CD4-positive, alpha-beta T cell treated with Interleukin-17A for 1 hour (primary cell): ENCODE results near the gene HEBP1.
"Not testable (repeated sequence)": the region's sequence is repeated elsewhere in the genome, so short reads cannot be mapped to it uniquely, and the experiment has no call there.

Experiments used
- DNase-seq: peaks from one replicate; pipeline ENCODE4 v3.0.0-alpha.2; 2020

HEBP1 gene, protein sequence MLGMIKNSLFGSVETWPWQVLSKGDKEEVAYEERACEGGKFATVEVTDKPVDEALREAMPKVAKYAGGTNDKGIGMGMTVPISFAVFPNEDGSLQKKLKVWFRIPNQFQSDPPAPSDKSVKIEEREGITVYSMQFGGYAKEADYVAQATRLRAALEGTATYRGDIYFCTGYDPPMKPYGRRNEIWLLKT

DNA sequence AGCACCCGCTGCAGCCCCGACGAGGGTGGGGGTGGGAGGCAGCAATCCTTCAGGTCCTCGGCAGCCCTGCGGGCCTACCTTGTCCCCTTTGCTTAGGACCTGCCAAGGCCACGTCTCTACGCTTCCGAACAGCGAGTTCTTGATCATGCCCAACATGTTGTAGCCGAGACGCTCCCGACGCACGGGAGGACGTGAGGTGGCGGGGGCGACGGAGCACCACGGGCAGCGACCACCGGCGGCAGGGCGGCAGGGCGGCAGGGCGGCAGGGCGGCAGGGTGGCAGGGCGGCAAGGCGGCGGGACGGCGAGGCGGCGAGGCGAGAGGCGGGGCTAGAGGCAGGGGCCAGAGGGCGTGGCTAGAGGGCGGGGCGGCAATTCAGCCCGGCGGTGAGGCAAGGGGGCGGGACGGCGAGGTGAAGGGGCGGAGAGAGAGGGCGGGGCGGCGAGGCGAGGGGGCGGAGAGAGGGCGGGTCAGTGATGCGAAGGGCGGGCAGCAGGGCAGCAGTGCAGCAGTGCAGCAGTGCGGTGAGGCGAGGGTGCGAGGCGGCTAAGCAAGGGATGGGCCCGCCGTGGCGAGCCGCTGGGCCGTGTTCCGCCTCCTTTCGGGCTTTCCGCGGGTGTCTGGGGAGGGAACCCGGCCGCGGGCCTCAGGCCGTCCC is at the start of gene HEBP1:
HEBP1 (minus strand) TSS at position 307 of the 657 bp plus-strand sequence; CDS start at position 156, 151 bp downstream.
- DNase-seq, result peak; percentile 96

DNA sequence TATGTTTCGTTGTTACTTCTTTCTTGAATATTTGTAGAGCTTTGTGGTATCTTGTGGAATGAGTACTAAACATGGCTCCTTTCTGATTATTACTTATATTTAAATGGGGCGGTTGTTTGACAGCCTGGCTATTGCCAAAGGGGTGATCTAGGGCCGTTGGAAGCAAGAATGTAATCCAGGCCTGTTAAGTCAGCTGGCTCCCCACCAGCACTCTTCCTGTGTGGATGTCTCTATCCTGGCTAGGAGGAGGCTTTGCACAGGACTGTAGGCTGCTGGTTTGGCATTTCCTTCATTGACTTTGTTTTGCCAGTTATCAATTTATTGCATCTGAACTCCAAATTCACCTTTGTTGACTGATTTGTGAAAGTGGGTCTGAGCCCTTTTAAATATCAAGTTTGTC is 49.8 kb upstream of the HEBP1 start:
- no peak for DNase-seq

DNA sequence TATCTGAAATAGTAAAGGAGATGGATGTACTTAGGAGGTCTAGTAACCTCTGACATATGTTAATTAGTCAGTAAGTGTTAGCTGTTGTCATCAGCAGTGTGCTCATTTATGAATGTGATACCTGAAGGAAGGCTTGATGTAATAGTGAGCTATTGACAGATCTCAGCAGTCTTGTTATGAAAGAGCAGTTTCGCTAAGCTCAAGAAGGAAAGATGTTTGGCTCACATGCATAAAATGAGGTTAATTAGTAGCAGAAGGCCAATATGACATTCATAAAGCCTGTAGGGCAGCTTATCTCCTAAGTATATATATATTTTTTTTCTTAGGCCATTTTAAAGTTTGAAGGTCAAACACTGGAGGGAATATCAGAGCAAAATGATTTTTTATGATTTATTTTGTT is 46.9 kb upstream of the HEBP1 start:
- DNase-seq, result no peak

DNA sequence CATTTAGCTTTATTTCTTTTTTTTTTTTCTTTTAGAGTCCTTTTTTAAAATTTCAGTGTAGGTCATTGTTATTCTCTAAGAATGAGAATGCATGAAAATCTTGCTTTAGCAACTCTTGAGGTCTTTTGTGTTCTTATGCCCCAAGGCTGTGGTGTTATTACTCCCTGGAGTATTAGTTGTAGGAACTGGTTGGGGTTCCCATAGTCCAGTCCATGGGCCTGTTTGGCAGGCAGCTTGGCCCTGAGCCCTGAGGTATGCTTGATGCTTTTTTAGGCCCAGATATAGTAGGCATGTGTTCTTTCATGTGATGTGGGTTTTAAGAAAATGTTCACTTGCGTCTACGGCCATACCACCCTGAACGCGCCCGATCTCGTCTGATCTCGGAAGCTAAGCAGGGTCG is 45.8 kb upstream of the HEBP1 start:
- DNase-seq, result no peak

DNA sequence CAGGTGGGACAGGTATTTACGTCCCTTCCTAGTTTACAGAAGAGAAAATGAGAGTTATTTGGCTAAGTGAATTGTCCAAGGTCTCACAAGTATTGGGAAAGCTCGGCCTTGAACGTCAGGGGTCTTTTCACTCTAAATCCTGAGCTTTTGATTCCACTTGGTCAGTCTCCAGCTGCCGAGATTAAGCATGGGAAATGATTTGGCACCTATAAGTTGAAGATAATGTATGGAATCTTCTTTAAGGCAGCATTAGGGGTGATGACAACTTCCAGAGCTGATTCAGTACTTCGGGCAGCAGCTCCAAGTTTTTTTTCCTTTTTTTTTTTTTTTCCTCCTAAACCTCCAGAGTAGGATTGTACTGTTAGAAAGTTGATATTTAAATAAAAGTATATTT is 44.8 kb upstream of the HEBP1 start:
- no peak for DNase-seq

DNA sequence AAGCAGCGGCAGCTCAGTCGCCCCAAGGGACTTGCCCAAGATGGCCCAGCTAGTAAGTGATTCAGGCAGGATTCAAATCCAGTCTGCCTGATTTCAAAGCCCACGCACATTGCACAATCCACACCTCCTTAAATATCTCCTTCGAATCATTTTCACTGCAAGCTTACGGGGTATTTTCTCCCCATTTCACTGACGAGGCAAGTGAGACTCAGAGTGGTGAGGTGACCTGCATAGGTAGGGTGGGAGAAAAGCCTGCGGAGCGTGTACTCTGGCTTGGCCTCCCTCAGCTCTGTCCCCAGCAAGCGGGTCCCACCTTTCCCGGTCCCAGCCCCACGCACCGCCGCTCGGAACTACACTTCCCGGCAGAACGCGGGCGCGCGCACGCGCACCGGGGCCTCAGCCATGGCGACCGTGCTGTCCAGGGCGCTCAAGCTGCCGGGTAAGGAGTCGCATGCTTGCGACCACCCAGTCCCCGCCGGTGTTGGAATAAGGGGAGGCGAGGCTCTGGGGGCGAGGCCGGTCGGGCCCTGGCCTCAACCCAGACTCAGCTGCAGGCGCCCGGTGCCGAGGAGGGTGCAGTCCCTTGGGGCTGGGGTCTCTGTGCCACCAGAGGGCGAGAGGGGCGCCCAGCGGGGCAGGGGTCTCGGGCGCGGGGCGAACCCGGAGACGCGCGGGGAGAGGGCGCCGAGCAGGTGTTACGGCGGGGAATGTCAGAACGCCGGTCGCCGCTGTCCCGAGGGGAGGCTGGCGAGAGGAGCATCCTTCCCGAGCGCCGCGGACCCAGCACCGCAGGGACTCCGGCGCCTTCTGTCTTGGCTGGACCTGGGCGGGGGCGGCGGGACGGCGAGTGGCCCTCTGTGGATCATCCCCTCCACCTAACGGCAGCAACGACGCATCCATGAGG is 44.2 kb upstream of the HEBP1 start, which contains the start of gene FAM234B:
FAM234B (plus strand) TSS at position 380 of the 904 bp plus-strand sequence; CDS start at position 403, 23 bp downstream.
- peak; percentile 70 for DNase-seq

DNA sequence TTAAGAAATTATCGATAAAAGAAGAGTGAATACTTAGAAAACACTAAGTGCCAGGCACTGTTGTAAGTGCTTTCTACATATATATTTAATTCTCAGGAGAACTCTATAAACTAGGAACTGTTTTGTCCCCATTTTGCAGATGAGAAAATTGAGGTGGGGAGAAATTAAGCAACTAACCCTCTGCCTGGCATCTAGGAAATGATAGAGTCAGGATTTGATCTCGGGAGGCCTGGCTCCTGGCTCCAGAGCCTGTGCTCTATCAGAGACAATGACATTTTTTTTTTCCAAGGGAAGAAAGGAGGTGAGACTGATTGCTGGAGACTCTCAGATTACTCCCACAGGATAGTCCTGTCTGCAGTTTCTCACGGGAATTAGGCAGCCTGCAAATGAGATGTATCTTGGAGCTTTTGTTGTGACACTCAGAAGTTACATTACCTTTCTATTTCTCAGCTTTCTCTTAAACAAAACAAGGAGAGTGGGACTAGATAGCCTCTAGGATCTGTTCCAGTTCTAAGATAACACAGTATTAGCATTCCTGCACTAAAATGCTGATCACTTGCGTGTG is 42.7 kb upstream of the HEBP1 start:
- DNase-seq, result no peak

DNA sequence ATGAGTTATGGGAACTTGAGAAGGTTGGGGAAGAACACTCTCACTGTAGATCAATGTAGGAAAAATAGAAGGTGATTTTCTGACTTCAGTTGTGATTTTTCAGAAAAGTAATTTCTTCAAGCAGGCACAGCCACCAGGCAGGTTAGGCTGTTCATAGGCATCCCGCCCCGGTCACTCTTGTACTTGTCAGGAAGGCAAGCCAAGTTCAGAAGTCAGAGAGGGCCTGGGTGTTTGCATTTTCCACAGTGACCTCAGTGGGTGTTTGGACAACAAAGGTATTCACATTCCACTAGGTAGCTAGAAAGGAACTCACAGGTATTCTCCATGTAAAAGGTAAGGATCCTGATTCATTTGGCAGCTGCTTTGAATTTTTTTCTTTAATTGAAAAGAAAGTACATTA is 41.2 kb upstream of the HEBP1 start:
- no peak for DNase-seq

DNA sequence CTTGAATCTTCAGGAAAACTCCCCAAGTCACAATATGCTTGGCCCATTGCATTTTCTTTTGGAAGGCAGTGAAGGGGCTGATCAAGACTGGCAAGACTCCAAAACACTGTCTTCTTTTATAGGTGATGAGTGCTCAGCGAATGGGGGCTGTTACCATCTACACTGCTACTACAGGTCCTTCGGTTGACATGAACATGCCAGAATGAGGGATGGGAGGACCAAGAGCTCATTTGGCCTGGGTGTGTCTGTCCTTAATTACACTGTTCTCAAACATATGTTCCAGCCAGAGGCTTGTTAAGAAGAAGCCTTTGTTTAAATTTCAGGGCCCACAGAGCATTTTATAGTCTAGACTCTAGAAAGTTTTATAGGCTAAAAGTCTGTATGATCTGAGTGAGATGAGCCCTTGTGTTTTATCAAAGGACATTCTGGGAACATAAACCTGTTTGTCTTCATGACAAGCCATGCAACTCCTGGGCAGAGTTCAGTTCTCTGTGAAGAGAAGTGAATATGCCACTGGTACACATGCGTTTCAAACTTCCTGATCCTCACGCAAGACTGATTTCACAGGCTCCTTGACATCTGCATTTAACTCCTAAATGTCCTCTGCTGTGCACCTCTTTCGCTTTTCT is 39.4 kb upstream of the HEBP1 start:
- DNase-seq, result no peak

DNA sequence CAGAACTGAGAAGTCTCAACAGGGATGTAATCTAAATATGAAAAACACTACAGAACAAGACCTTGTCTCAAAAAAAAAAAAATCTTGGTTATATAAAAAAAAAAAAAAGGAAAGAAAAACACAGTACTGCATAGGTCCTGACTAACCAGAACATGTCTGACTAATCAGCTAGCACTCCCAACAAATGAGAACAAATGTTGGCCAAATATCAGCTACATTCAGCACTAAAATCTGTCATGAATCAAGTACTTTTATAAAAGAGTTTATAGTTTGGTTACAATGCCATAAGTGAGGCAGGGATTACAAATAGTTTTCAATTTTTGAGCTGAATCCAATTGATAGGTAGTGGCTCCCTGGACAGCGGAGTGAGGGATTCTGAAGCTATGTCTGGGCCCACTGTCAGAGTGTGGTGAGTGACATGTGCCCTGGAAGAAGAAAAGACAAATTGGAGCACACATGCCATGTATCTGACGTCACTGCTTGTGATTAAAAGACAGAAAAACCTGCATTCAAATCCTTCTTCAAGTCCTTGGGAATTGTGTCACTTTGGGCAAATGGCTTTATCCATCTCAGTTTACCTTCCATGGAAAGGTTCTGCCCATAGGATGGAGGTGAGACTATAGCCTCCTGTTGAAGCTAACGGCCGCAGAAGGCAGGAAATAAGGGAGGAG is 38.6 kb upstream of the HEBP1 start:
- DNase-seq, result no peak

DNA sequence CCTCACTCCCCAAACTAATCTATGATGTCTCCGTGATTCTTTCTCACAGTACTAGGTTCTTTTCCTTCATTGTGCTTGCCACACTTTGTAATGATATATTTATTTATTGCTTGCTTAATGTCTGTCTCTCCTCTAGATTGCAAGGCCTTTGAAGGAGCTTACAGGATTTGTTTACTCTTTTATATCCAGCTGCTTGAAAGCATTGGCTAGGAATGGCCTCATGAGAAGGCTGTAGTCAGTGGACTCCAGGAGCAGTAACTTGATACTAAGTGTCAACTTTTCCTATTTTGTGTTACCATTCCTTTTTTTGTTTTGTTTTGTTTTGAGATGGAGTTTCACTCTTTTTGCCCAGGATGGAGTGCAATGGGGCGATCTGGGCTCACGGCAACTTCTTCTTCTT is 36.8 kb upstream of the HEBP1 start:
- no peak for DNase-seq

DNA sequence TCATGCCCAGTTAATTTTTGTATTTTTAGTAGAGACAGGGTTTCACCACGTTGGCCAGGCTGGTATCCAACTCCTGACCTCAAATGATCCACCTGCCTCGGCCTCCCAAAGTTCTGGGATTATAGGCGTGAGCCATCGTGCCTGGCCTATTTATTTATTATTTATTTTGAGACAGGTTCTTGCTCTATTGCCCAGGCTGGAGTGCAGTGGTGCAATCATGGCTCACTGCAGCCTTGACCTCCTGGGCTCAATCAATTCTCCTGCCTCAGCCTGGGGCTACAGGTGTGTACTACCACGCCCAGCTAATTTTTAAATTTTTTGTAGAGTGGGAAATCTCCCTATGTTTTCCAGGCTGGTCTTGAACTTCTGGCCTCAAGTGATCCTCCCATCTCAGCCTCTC is 35.3 kb upstream of the HEBP1 start:
- not testable (repeated sequence) for DNase-seq

DNA sequence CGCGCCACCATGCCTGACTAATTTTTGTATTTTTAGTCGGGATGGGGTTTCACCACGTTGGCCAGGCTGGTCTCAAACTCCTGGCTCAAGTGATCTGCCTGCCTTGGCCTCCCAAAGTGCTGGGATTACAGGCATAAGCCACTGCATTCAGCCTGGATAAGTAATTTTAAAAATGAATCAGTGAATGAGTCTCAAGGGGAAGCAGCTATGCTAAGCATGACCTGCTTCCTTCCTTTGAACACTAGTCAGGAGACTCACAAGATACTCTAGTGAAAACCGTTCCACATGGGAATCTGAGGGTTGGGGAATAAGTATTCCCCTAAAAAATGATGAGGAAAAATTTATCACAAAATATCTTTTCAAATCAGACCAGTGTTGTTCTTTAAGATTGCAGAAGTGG is 33.4 kb upstream of the HEBP1 start:
- no peak for DNase-seq

DNA sequence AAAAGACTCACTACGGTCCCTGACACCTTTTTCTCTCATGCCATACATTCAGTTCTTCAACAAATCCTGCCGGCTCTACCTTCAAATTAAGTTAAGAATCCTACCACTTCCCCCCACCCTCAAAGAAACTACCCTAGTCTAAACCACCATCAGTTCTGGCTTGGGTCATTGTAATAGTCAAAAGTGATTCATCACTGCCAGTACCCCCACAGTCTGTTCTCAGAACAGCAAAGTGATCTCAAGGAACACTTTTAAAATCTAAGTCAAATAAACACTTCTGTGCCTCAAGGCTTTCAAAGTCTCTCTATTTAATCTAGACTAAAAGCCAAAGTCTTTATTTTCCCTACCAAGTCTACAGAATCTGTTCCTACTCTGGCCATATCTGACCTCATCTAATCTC is 32.1 kb upstream of the HEBP1 start:
- no peak for DNase-seq

DNA sequence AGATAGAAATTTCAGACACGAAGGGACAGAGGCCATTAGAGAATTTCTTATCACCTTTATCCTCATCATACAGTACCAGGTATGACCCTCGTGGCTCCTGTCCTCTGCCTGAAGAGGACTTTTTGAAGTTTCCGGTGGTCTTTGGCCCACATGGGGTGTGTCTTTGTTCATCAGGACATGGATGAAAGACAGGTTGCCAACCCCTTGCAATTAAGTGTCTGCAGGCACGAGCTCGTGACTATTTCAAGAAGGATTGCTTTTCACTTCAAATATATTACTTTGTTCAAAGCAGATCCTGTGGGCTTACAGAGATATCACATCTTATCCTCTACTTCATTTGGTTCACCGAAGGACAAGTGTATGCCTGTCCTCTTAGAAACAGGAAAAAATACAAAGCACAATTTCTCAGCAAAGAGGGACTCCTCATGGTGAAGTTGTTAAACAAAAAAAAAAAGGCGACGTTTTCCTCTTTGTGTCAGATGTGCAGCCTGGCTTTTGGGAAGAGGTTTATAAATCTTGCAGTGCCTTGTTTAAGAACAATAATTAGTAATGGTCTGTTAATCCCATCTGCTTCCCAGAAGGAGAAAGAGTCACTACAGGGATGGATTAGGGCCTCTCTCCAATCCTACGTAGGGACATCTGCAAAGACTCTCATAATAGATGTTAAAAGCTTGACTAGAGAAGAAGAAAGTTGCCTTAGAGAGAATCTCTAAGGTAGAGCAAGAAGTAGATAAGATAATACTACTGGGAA is 30.7 kb upstream of the HEBP1 start:
- DNase-seq, result no peak

DNA sequence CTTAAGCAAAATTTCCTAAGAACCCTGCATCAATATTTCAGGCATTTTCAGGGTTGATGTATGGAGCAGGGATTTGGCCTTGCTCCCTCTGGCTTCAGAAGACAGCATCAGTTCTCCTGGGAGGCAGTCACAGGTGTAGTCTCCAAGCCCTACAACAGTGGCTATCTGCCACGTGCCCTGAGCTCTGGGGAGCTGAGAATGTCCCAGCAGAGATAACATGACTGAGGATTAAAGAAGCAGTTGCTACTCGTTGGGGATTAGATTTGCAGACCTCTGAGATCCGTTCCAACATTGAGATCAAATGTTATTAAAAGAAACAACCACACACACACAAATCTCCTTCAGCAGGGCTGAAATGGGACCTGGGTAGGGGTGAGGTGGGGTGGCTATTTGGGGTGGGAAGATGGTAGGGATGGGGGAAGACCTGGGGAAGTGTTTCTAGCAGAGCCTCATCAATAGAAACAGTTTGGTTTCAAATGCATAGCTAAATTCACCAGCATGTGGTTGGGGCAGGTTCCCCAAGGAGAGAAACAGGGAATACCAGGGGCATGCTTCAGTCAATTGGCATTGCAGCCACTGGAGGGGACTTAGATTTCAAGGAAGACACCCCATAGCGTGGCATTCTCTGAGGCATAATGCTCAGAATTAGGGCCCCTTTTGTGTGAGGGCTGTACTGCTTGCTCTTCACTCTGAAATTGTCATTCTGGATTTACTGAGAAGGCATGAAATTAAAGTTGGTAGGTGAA is 28.9 kb upstream of the HEBP1 start:
- DNase-seq, result no peak

DNA sequence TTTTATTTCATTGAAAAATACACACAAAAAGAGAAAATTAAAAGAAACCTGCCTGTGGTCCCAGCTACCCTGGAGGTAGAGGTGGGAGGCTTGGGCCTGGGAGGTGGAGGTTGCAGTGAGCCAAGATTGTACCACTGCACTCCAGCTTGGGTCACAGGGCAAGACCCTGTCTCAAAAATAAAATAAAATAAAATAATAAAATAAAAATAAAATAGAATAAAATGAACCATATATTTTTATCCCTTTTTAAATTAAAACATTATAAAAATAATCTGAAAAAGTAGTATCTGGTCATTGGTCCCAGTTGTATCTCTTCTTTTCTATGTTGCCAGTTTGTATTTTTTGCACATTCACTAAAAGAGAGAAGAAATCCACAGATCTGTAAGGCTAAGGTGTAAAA is 27.4 kb upstream of the HEBP1 start:
- DNase-seq, result no peak

DNA sequence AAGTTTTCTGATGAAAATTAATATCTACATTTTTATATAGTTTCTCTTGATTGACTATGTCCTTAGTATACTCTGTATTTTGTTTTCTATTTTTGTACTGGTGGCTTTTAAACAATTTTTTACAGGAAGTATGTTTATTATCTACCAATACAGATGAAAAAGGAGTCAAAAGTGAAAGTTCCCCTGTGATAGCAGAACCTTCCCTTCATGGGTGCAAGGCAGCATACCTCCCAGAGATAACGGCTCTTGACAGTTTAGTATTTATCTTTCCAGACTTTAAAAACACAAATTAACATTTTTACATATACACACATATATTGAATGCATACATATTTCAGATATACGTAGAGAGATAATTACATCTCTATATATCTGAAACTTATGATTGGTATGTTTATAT is 27.0 kb upstream of the HEBP1 start:
- no peak for DNase-seq

DNA sequence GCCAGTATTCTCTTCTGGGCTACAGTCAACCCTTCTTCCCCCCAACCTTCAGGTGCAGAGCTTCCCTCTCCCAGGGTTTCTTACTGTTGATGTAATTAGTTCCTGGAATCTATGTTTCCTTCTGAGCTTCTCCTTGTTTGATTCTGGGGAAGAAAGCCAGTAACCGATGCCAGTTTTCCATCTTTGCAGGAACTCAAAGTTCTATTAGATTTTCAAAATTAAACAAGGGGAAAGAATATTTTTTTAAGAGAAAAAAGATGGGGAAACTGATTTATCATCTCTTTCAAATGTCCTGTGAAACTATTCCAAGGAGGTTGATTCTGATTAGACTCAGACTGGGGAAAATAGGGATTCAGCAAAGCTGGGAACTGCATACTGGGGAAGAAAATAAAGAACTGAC is 26.2 kb upstream of the HEBP1 start:
- no peak for DNase-seq

DNA sequence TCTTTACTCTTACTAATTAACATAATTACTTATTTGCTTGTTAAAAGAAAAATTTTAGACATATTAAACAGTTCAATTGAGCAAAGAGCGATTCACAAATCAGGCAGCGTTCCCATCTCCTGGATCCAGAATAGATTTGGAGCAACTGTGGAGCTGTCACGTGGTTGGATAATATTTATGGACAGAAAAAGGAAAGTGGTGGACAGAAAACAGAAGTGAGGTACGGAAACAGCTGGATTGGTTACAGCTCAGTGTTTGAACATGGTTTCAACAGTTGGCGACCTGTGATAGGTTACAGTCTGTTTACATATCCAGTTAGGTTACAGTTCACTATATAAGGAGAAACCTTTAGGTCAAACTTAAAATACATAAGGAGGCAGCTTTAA is 24.5 kb upstream of the HEBP1 start:
- DNase-seq, result no peak
